Endothelial cell of umbilical vein (primary cell): Measurements from ENCODE around the gene EPHA8. TPM values are rescaled to one million over a fixed set of nuclear protein-coding genes. Genes with fewer than 3 reads are reported as not detected.

Source experiments
- BruUV-seq: library from RNA; stranded (reverse); fragments of 400-500 nt; replicated peaks from 2 replicates; lab custom pipeline; 2021; lab: Mats Ljungman, UMichigan
- CTCF ChIA-PET: fragments of 300-600, 350-600 bp; sonication (Branson Sonifier 250); formaldehyde crosslinking; loops from one replicate; lab custom pipeline; 2021; ENCODE audit warnings: antibody characterized with exemption, inconsistent platforms; lab: Charles Lee
- POLR2A ChIA-PET: fragments of 300-600, 350-600 bp; sonication (Branson Sonifier 250); formaldehyde crosslinking; loops from one replicate; lab custom pipeline; 2021; ENCODE audit warnings: antibody characterized with exemption, inconsistent platforms; lab: Charles Lee
- DNase-seq: peaks from one replicate; pipeline ENCODE4 v3.0.0-alpha.2; 2011; ENCODE audit warnings: low read depth, low spot score
- FAIRE-seq: peaks from 2 replicates; lab custom pipeline; 2011; peaks lifted over from hg19 to GRCh38; lab: Jason Lieb, UNC
- H2AFZ ChIP-seq: 2 replicates; pipeline ENCODE4 v1.6.0; 2012; ENCODE audit warnings: low read depth, low read length, control low read depth, inconsistent platforms
- H3K27ac ChIP-seq: 2 replicates; pipeline ENCODE4 v1.5.1; 2011; ENCODE audit warnings: low read depth, mild to moderate bottlenecking, control low read depth, low read length, moderate library complexity; ENCODE audit not compliant: insufficient read depth
- H3K27me3 ChIP-seq, 2 experiments: 2 replicates each; pipeline versions ENCODE4 v1.6.0 to v1.6.1; 2011; ENCODE audit warnings: low read length in 2 of 2, mixed read lengths in 1 of 2; ENCODE audit not compliant: control insufficient read depth in 2 of 2, insufficient read depth in 2 of 2
- H3K36me3 ChIP-seq, 2 experiments: 2 replicates in 1 of 2; 3 replicates in 1 of 2; pipeline ENCODE4 v1.5.1; 2011; ENCODE audit warnings: low read length in 2 of 2, mild to moderate bottlenecking in 1 of 2, moderate library complexity in 1 of 2; ENCODE audit not compliant: control insufficient read depth in 2 of 2, insufficient read depth in 2 of 2; ENCODE audit errors: extremely low read depth in 1 of 2
- H3K4me1 ChIP-seq: 3 replicates; pipeline ENCODE4 v1.5.1; 2011; ENCODE audit warnings: mild to moderate bottlenecking, low read length; ENCODE audit not compliant: control insufficient read depth, insufficient read depth; ENCODE audit errors: extremely low read depth
- H3K4me2 ChIP-seq: 2 replicates; pipeline ENCODE4 v1.6.1; 2011; ENCODE audit warnings: low read length, control low read depth, mixed read lengths; ENCODE audit not compliant: insufficient read depth
- H3K4me3 ChIP-seq, 3 experiments: fragments of 200-600 bp in 1 of 3; sonication (generic), shearing (Covaris generic) in 1 of 3; replicated peaks in 1 of 3; 2 replicates each; pipeline ENCODE4 v1.5.1; 2011 to 2016; ENCODE audit warnings: control low read depth in 3 of 3, low read length in 3 of 3, mild to moderate bottlenecking in 2 of 3, inconsistent platforms in 1 of 3, low read depth in 1 of 3, moderate library complexity in 1 of 3; ENCODE audit not compliant: insufficient read depth in 1 of 3
- H3K79me2 ChIP-seq: 2 replicates; pipeline ENCODE4 v1.6.0; 2012; ENCODE audit warnings: low read length, inconsistent platforms; ENCODE audit not compliant: control insufficient read depth, insufficient read depth
- H3K9ac ChIP-seq: replicated peaks from 2 replicates; pipeline ENCODE3; 2011; ENCODE audit warnings: low read length, control low read depth; ENCODE audit not compliant: insufficient read depth; ENCODE audit errors: extremely low read depth
- H3K9me1 ChIP-seq: replicated peaks from 3 replicates; pipeline ENCODE4 v1.6.0; 2011; ENCODE audit warnings: mild to moderate bottlenecking, low read length; ENCODE audit not compliant: control insufficient read depth, insufficient read depth; ENCODE audit errors: extremely low read depth
- H3K9me3 ChIP-seq: replicated peaks from 2 replicates; pipeline ENCODE4 v1.5.1; 2012; ENCODE audit warnings: low read length, inconsistent platforms; ENCODE audit not compliant: control insufficient read depth, insufficient read depth
- H4K20me1 ChIP-seq: replicated peaks from 2 replicates; pipeline ENCODE3; 2011; ENCODE audit warnings: mild to moderate bottlenecking, low read length; ENCODE audit not compliant: control insufficient read depth, insufficient read depth; ENCODE audit errors: extremely low read depth
- CTCF ChIP-seq, 2 donors: IDR thresholded peaks; 1 replicate in 1 of 2; 2 replicates in 1 of 2; pipeline ENCODE4 v1.5.1; 2011; ENCODE audit warnings: low read length in 2 of 2, mild to moderate bottlenecking in 2 of 2, moderate library complexity in 2 of 2, control low read depth in 1 of 2, inconsistent platforms in 1 of 2, low read depth in 1 of 2; ENCODE audit not compliant: insufficient read depth in 1 of 2; ENCODE audit errors: extremely low read depth in 1 of 2
- EZH2 ChIP-seq: IDR thresholded peaks from 2 replicates; pipeline ENCODE4 v1.6.1; 2012; ENCODE audit warnings: borderline replicate concordance, low read depth, mild to moderate bottlenecking, moderate library complexity, low read length, inconsistent platforms; ENCODE audit not compliant: severe bottlenecking
- FOS ChIP-seq: IDR thresholded peaks from 2 replicates; pipeline ENCODE4 v1.6.1; 2011; ENCODE audit warnings: mild to moderate bottlenecking, low read length, moderate library complexity, borderline replicate concordance; ENCODE audit not compliant: insufficient read depth
- GATA2 ChIP-seq: IDR thresholded peaks from 2 replicates; pipeline ENCODE4 v1.7.0; 2011; ENCODE audit warnings: low read depth, mild to moderate bottlenecking, moderate library complexity, mixed read lengths, low read length; ENCODE audit not compliant: insufficient read length, insufficient read depth
- JUN ChIP-seq: IDR thresholded peaks from 2 replicates; pipeline ENCODE4 v1.6.1; 2011; ENCODE audit warnings: borderline replicate concordance, low read depth; ENCODE audit not compliant: insufficient read length, insufficient read depth
- MAX ChIP-seq: IDR thresholded peaks from 2 replicates; pipeline ENCODE4 v1.6.1; 2011; ENCODE audit not compliant: insufficient read depth, insufficient read length
- MYC ChIP-seq: IDR thresholded peaks from one replicate; pipeline ENCODE4 v1.6.1; 2011; ENCODE audit warnings: mild to moderate bottlenecking, low read depth, low read length
- POLR2A ChIP-seq: IDR thresholded peaks from 2 replicates; pipeline ENCODE4 v1.6.1; 2012; ENCODE audit warnings: low read depth, mild to moderate bottlenecking, control low read depth, low read length
- POLR2AphosphoS5 ChIP-seq: IDR thresholded peaks from 2 replicates; pipeline ENCODE4 v1.6.1; 2012; ENCODE audit warnings: low read depth, mild to moderate bottlenecking, control low read depth, low read length, moderate library complexity; ENCODE audit not compliant: insufficient read depth
- dilution Hi-C: fragments of 300-500 bp; cut with MboI; formaldehyde crosslinking; loops from one replicate; pipeline ENCODE4 v1.15.0; 2019; ENCODE audit warnings: low sequenced_read_pairs; ENCODE audit not compliant: extremely low pct_ligation_motif_present
- intact Hi-C: fragments of 100-400 bp; cut with micrococcal nuclease; formaldehyde crosslinking; loops from one replicate; pipeline ENCODE4 v1.10.0; 2022
- polyA plus RNA-seq, 4 experiments: library from polyadenylated mRNA; depleted of rRNA in 3 of 4; stranded (reverse) in 3 of 4; unstranded in 1 of 4; fragments of >200 nt; gene quantifications; 2 replicates each; pipeline versions ENCODE4 v1.2.1 to v1.2.3, GENCODE V29; 2011 to 2012; ENCODE audit warnings: missing spikeins in 1 of 4
- total RNA-seq: library from RNA; stranded (reverse); gene quantifications from 2 replicates; pipeline ENCODE4 v1.2.3, GENCODE V29; 2021

EPHA8 gene
- total and polyA plus RNA-seq, 2 donors (not counting 3 experiments of a cell fraction or from before 2014, with no cell fraction given): not detected

- POLR2A ChIA-PET: no interaction called here
- no peak overlapping the region for H3K27ac ChIP-seq
- dilution Hi-C loops: no loop called here
Measured at GRCh38 chr1:22595108-22595507, 31.8 kb downstream of the EPHA8 start.

More at GRCh38 chr1:22595108-22595507, 31.8 kb downstream of the EPHA8 start:
- Histone ChIP-seq H4K20me1 (no peaks in the 10 kb centered on the region), H3K4me2 (no peak overlapping the region), H3K9me3 (no peaks in the 10 kb centered on the region), H3K9ac (no peak overlapping the region), H3K9me1 (no peaks in the 10 kb centered on the region), H3K4me1 (no peaks in the 10 kb centered on the region), H3K4me3 (no peak overlapping the region), H2AFZ (no peak overlapping the region), H3K36me3 (no peaks in the 10 kb centered on the region), H3K27me3 (peaks cover 2 to 8% of the 10 kb centered on the region in 2 experiments), H3K79me2 (no peaks in the 10 kb centered on the region)
- BruUV-seq: no TSS peak
- TF ChIP-seq POLR2AphosphoS5 (no peak), CTCF (IDR thresholded peaks at IDR 0.05; ENCODE audit: extremely low read depth in 1 of 2, insufficient read depth in 1 of 2, low read depth in 1 of 2, low read length in 2 of 2) (no peak), MYC (no peak), JUN (no peak), POLR2A (no peak), FOS (no peak), EZH2 (no peak), MAX (no peak), GATA2 (no peak)
- no peak for DNase-seq
- CTCF ChIA-PET: no interaction called here
- no peak for FAIRE-seq
- intact Hi-C loops: no loop called here
